Endothelial cell (in vitro differentiated cells): ENCODE measurements around the gene GTF2F1. TPM values are rescaled to one million over a fixed set of nuclear protein-coding genes. Genes with fewer than 3 reads are reported as not detected.
A peak's percentile ranks its signal among the peaks of the same experiment; 100 is the strongest.

Experiments
- DNase-seq: peaks from one replicate; pipeline ENCODE4 v3.0.0; 2021; ENCODE audit warnings: low spot score
- H3K27ac Mint-ChIP-seq: one replicate; pipeline ENCODE4 v1.8.0; 2021; ENCODE audit warnings: mixed read lengths, inconsistent platforms; ENCODE audit not compliant: unreplicated experiment
- H3K27me3 Mint-ChIP-seq: one replicate; pipeline ENCODE4 v1.8.0; 2021; ENCODE audit warnings: mild to moderate bottlenecking, moderate library complexity, mixed read lengths, inconsistent platforms; ENCODE audit not compliant: unreplicated experiment
- H3K36me3 Mint-ChIP-seq: one replicate; pipeline ENCODE4 v1.8.0; 2021; ENCODE audit warnings: mild to moderate bottlenecking, low read depth, mixed read lengths, inconsistent platforms; ENCODE audit not compliant: unreplicated experiment
- H3K4me1 Mint-ChIP-seq: one replicate; pipeline ENCODE4 v1.8.0; 2021; ENCODE audit warnings: mild to moderate bottlenecking, mixed read lengths, inconsistent platforms; ENCODE audit not compliant: unreplicated experiment
- H3K4me3 Mint-ChIP-seq: one replicate; pipeline ENCODE4 v1.8.0; 2021; ENCODE audit warnings: mild to moderate bottlenecking, mixed read lengths, inconsistent platforms; ENCODE audit not compliant: unreplicated experiment
- H3K9me3 Mint-ChIP-seq: one replicate; pipeline ENCODE4 v1.8.0; 2021; ENCODE audit warnings: mixed read lengths, inconsistent platforms; ENCODE audit not compliant: unreplicated experiment
- total RNA-seq: library from RNA; stranded (reverse); fragmentation: NEBNext Ultra II Directional; extraction: Animal tissue kit (Norgen Biotek cat#: 25700); gene quantifications from one replicate; pipeline ENCODE4 v1.2.1, GENCODE V29; 2021; ENCODE audit not compliant: unreplicated experiment
- TF ChIP-seq, protein P1 (sequence below): fragments of 200-600 bp; sonication (generic); IDR thresholded peaks from one replicate; pipeline ENCODE4 v1.5.0; 2021; ENCODE audit warnings: antibody characterized with exemption; ENCODE audit not compliant: unreplicated experiment

GTF2F1 gene
- total RNA-seq, 1 donor from 2014 or later: 95.5 TPM

DNA sequence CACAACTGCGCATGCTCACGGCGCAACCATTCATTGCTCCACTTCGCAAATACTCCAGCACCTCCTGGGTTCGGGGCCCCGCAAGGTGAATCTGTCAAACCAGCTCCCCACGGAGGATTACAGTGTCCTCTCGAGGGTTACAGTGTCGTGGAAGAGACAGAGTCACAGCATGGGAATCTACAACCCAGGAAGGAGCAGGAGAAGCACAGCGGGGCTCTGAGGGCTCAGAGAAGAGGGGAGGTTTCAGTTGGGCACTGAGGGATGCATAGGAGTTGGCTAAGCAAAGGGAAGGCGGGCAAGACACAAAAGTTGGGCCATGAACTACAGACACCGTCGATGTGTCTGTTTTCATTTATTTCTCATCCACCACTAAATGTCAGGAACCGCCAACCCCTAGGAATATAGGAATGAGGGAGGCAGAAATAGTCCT lies 1.0 kb upstream of the GTF2F1 start:
- H3K27ac Mint-ChIP-seq: peak overlapping the region; percentile 98
- no peaks in the 10 kb centered on the region for H3K9me3 Mint-ChIP-seq

DNA sequence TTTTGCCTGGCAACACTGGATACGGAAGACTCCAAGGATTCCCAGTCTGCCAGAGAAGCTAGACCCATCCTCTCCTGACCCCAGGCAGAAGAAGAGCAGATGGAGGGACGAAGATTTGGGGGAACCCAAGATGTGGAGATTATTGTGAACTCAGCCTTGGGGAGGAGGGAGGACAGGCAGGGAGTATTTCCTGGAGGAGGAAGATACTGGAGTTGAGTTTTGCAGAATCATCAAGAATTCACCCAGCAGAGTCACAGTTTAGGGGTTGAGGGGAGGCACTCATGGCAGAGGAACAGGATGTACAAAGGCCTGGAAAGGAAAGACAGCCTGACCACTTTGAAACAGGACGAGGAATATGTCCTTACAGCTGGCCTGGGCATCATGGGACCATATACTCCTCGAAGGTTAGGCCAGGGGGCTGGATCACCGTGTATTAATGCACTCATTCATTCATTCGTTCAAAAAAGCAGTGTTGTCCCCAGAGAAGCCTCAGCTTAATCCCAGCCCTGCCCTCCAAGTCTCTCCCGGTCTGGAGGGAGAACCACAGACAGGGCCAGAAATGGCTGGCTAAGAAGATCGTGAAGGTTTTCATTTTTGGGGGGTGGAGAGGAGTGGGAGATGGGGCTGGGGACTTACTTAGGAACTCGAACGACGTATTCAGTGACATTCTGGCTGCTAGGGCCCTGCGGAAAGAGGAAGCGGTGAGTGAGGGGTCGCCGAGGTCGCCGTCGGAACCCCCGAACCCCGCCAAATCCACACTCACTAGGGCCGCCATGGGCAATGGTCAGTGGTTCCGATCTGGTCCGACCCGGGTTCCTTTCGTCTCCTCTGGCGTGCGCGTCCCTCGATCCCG lies 517 bp downstream of the GTF2F1 start:
- H3K27me3 Mint-ChIP-seq: peaks cover 18% of the 10 kb centered on the region
- H3K4me3 Mint-ChIP-seq: peak overlapping the region; percentile 94
- peaks cover 26% of the 10 kb centered on the region for H3K4me1 Mint-ChIP-seq
- TF ChIP-seq, protein P1, sequence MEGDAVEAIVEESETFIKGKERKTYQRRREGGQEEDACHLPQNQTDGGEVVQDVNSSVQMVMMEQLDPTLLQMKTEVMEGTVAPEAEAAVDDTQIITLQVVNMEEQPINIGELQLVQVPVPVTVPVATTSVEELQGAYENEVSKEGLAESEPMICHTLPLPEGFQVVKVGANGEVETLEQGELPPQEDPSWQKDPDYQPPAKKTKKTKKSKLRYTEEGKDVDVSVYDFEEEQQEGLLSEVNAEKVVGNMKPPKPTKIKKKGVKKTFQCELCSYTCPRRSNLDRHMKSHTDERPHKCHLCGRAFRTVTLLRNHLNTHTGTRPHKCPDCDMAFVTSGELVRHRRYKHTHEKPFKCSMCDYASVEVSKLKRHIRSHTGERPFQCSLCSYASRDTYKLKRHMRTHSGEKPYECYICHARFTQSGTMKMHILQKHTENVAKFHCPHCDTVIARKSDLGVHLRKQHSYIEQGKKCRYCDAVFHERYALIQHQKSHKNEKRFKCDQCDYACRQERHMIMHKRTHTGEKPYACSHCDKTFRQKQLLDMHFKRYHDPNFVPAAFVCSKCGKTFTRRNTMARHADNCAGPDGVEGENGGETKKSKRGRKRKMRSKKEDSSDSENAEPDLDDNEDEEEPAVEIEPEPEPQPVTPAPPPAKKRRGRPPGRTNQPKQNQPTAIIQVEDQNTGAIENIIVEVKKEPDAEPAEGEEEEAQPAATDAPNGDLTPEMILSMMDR: no peak
- peaks cover 26% of the 10 kb centered on the region for H3K36me3 Mint-ChIP-seq
- H3K9me3 Mint-ChIP-seq: no peaks in the 10 kb centered on the region
- H3K27ac Mint-ChIP-seq: peak overlapping the region; percentile 98
- DNase-seq: no peak

More for the DNA sequence above, 1.0 kb upstream of the GTF2F1 start:
- DNase-seq: no peak
- Mint-ChIP-seq H3K27me3 (peaks cover 19% of the 10 kb centered on the region), H3K36me3 (peaks cover 21% of the 10 kb centered on the region), H3K4me1 (peaks cover 26% of the 10 kb centered on the region), H3K4me3 (peak overlapping the region; percentile 94)
- TF ChIP-seq, protein P1: no peak

DNA sequence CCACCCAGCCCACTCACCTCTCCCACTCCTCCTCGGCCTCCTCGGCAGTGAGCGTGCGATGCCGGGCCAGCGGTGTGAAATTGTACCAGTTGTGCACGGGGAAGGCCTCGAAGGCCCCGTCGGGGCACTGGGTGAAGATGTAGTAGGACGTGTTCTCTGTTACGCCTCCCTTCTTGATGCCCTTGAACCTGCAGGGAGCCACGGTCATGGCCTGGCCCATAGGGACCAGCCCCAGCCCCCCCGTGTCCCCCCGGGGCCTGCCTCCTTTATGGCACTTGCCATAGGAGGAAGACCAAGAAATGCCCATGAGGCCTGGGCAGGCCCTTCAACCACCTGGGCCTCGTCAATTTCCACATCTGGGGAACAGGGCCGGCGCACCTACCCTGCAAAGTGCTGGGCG lies 5.6 kb downstream of the GTF2F1 start:
- peaks cover 11% of the 10 kb centered on the region for H3K27me3 Mint-ChIP-seq
- TF ChIP-seq, protein P1: no peak
- peaks cover 41% of the 10 kb centered on the region for H3K36me3 Mint-ChIP-seq
- no peak overlapping the region for H3K27ac Mint-ChIP-seq
- no peaks in the 10 kb centered on the region for H3K9me3 Mint-ChIP-seq
- H3K4me1 Mint-ChIP-seq: peaks cover 10% of the 10 kb centered on the region
- DNase-seq: no peak
- H3K4me3 Mint-ChIP-seq: no peak overlapping the region

GRCh38 chr19:6384381-6384780 lies 8.6 kb downstream of the GTF2F1 start:
- Mint-ChIP-seq H3K4me3 (no peak overlapping the region), H3K9me3 (no peaks in the 10 kb centered on the region), H3K4me1 (no peaks in the 10 kb centered on the region), H3K27me3 (peaks cover 6% of the 10 kb centered on the region), H3K27ac (no peak overlapping the region), H3K36me3 (peaks cover 48% of the 10 kb centered on the region)
- TF ChIP-seq, protein P1: no peak
- no peak for DNase-seq

DNA sequence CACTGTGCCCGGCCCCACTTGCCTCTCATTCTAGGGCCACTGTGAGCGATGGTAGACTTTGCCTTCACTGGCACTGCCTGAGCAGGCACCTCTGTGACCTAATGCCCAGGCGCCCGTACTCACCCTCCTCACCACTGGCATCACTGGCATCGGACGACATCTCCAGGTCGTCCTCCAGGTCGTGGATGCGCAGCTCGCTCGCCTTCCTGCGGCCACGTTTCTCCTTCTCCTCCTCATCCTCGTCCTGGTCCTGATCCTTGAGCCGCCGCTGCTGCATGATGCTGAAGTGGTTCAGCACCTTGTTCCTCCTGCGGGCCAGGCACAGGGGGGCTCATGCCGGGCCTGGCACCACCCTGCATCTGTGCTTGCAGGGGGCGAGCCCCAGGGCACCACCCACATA lies 9.8 kb downstream of the GTF2F1 start:
- peak overlapping the region; percentile 58 for H3K4me3 Mint-ChIP-seq
- DNase-seq: no peak
- TF ChIP-seq, protein P1: no peak
- H3K4me1 Mint-ChIP-seq: no peaks in the 10 kb centered on the region
- H3K27me3 Mint-ChIP-seq: peaks cover 6% of the 10 kb centered on the region
- H3K27ac Mint-ChIP-seq: no peak overlapping the region
- peaks cover 47% of the 10 kb centered on the region for H3K36me3 Mint-ChIP-seq
- no peaks in the 10 kb centered on the region for H3K9me3 Mint-ChIP-seq
